ENCODE results near the gene CPNE8. TPM values are rescaled to one million over a fixed set of nuclear protein-coding genes. Genes with fewer than 3 reads are reported as not detected.
"Not testable (repeated sequence)": the region's sequence is repeated elsewhere in the genome, so short reads cannot be mapped to it uniquely, and the experiment has no call there.

Gene CPNE8
- total RNA-seq, 2 experiments from 2014 or later: not detected

- Histone ChIP-seq H3K4me2 (ENCODE audit: low read length) (no peak overlapping the region), H3K79me2 (ENCODE audit: insufficient read depth, low read depth, low read length) (no peaks in the 10 kb centered on the region), H3K9me3 (ENCODE audit: low read length) (no peaks in the 10 kb centered on the region), H3K4me1 (ENCODE audit: insufficient read depth, low read length, poor library complexity, severe bottlenecking) (no peaks in the 10 kb centered on the region), H3K36me3 (ENCODE audit: insufficient read depth, low read length) (no peaks in the 10 kb centered on the region), H4K20me1 (ENCODE audit: insufficient read depth, low read length) (no peaks in the 10 kb centered on the region), H3K9me2 (ENCODE audit: insufficient read depth, low read length) (no peaks in the 10 kb centered on the region), H3K27ac (ENCODE audit: low read depth, low read length, poor library complexity, severe bottlenecking) (no peak overlapping the region), H2AFZ (ENCODE audit: low read length) (no peak overlapping the region), H3K4me3 (ENCODE audit: low read depth, low read length, poor library complexity, severe bottlenecking) (no peak overlapping the region)
- ChIA-PET CTCF (ENCODE audit: unreplicated experiment) (no interaction called here), POLR2A (no interaction called here)
- intact Hi-C loops (cut with micrococcal nuclease; ENCODE audit: unreplicated experiment): no loop called here
- no TSS peak for BruUV-seq (replicated peaks)
- no peak for DNase-seq (ENCODE audit: low spot score)
- no peak for TF ChIP-seq CTCF (conservative IDR thresholded peaks at IDR 0.05; ENCODE audit: low read length)
- no peak for TF ChIP-seq EZH2phosphoT487 (IDR thresholded peaks at IDR 0.05; ENCODE audit: borderline replicate concordance, low read depth, low read length)
These were observed 158.6 kb downstream of the CPNE8 start for GRCh38 chr12:38746744-38747143.

- intact Hi-C loops (cut with micrococcal nuclease; ENCODE audit: unreplicated experiment): no loop called here
- H3K36me3 ChIP-seq (ENCODE audit: insufficient read depth, low read length): no peaks in the 10 kb centered on the region
- H2AFZ ChIP-seq (ENCODE audit: low read length): no peak overlapping the region
- CTCF ChIA-PET (ENCODE audit: unreplicated experiment): no interaction called here
- TF ChIP-seq CTCF (conservative IDR thresholded peaks at IDR 0.05; ENCODE audit: low read length) (no peak), EZH2phosphoT487 (IDR thresholded peaks at IDR 0.05; ENCODE audit: borderline replicate concordance, low read depth, low read length) (no peak)
- no peaks in the 10 kb centered on the region for H3K79me2 ChIP-seq (ENCODE audit: insufficient read depth, low read depth, low read length)
- no peak overlapping the region for H3K27ac ChIP-seq (ENCODE audit: low read depth, low read length, poor library complexity, severe bottlenecking)
- BruUV-seq (replicated peaks): no TSS peak
- no peak for DNase-seq (ENCODE audit: low spot score)
- H3K9me2 ChIP-seq (ENCODE audit: insufficient read depth, low read length): no peaks in the 10 kb centered on the region
- H3K4me3 ChIP-seq (ENCODE audit: low read depth, low read length, poor library complexity, severe bottlenecking): no peak overlapping the region
- H3K4me2 ChIP-seq (ENCODE audit: low read length): no peak overlapping the region
- no peaks in the 10 kb centered on the region for H3K4me1 ChIP-seq (ENCODE audit: insufficient read depth, low read length, poor library complexity, severe bottlenecking)
- H3K9me3 ChIP-seq (ENCODE audit: low read length): no peaks in the 10 kb centered on the region
- no peaks in the 10 kb centered on the region for H4K20me1 ChIP-seq (ENCODE audit: insufficient read depth, low read length)
- POLR2A ChIA-PET: no interaction called here
These were observed 159.8 kb downstream of the CPNE8 start for GRCh38 chr12:38745601-38746000.

- no peaks in the 10 kb centered on the region for H3K9me3 ChIP-seq (ENCODE audit: low read length)
- intact Hi-C loops (cut with micrococcal nuclease; ENCODE audit: unreplicated experiment): no loop called here
- H3K27ac ChIP-seq (ENCODE audit: low read depth, low read length, poor library complexity, severe bottlenecking): no peak overlapping the region
- no peak overlapping the region for H2AFZ ChIP-seq (ENCODE audit: low read length)
- no TSS peak for BruUV-seq (replicated peaks)
- H3K4me3 ChIP-seq (ENCODE audit: low read depth, low read length, poor library complexity, severe bottlenecking): no peak overlapping the region
- H3K4me1 ChIP-seq (ENCODE audit: insufficient read depth, low read length, poor library complexity, severe bottlenecking): no peaks in the 10 kb centered on the region
- no peak overlapping the region for H3K4me2 ChIP-seq (ENCODE audit: low read length)
- H4K20me1 ChIP-seq (ENCODE audit: insufficient read depth, low read length): no peaks in the 10 kb centered on the region
- DNase-seq (ENCODE audit: low spot score): no peak
- CTCF ChIA-PET (ENCODE audit: unreplicated experiment): no interaction called here
- no peaks in the 10 kb centered on the region for H3K9me2 ChIP-seq (ENCODE audit: insufficient read depth, low read length)
- H3K36me3 ChIP-seq (ENCODE audit: insufficient read depth, low read length): no peaks in the 10 kb centered on the region
- no peak for TF ChIP-seq EZH2phosphoT487 (IDR thresholded peaks at IDR 0.05; ENCODE audit: borderline replicate concordance, low read depth, low read length)
- no peak for TF ChIP-seq CTCF (conservative IDR thresholded peaks at IDR 0.05; ENCODE audit: low read length)
- H3K79me2 ChIP-seq (ENCODE audit: insufficient read depth, low read depth, low read length): no peaks in the 10 kb centered on the region
- POLR2A ChIA-PET: interaction anchor here (0.6 to 0.8 kb wide), 2 partner anchors 9 to 98 kb away, joined by 3 to 4 read pairs; no protein-coding TSS in a partner anchor
These were observed 161.3 kb downstream of the CPNE8 start for GRCh38 chr12:38744041-38744440.

- H3K9me3 ChIP-seq (ENCODE audit: low read length); H3K79me2 ChIP-seq (ENCODE audit: insufficient read depth, low read depth, low read length); H3K9me2 ChIP-seq (ENCODE audit: insufficient read depth, low read length); BruUV-seq (replicated peaks); H2AFZ ChIP-seq (ENCODE audit: low read length); POLR2A ChIA-PET; CTCF ChIA-PET (ENCODE audit: unreplicated experiment); H3K36me3 ChIP-seq (ENCODE audit: insufficient read depth, low read length); H3K4me3 ChIP-seq (ENCODE audit: low read depth, low read length, poor library complexity, severe bottlenecking); H4K20me1 ChIP-seq (ENCODE audit: insufficient read depth, low read length); H3K4me1 ChIP-seq (ENCODE audit: insufficient read depth, low read length, poor library complexity, severe bottlenecking); DNase-seq (ENCODE audit: low spot score); H3K27ac ChIP-seq (ENCODE audit: low read depth, low read length, poor library complexity, severe bottlenecking); intact Hi-C loops (cut with micrococcal nuclease; ENCODE audit: unreplicated experiment); H3K4me2 ChIP-seq (ENCODE audit: low read length): not testable (repeated sequence)
These were observed 162.9 kb downstream of the CPNE8 start for GRCh38 chr12:38742496-38742895.

Measured in OCI-LY7 (cell line).